D721Med (cell line): ENCODE measurements around the gene EEF1A2.

Source experiments
- DNase-seq: peaks from one replicate; pipeline ENCODE4 v3.0.0; 2011; ENCODE audit warnings: low spot score; ENCODE audit not compliant: insufficient read length
- FAIRE-seq: peaks from 2 replicates; lab custom pipeline; 2011; peaks lifted over from hg19 to GRCh38; lab: Jason Lieb, UNC
- TF ChIP-seq, protein P1 (sequence below): IDR thresholded peaks from 2 replicates; pipeline ENCODE4 v1.5.1; 2012; ENCODE audit warnings: mild to moderate bottlenecking, control low read depth; ENCODE audit not compliant: insufficient read depth; ENCODE audit errors: missing control alignments

Gene EEF1A2

DNA sequence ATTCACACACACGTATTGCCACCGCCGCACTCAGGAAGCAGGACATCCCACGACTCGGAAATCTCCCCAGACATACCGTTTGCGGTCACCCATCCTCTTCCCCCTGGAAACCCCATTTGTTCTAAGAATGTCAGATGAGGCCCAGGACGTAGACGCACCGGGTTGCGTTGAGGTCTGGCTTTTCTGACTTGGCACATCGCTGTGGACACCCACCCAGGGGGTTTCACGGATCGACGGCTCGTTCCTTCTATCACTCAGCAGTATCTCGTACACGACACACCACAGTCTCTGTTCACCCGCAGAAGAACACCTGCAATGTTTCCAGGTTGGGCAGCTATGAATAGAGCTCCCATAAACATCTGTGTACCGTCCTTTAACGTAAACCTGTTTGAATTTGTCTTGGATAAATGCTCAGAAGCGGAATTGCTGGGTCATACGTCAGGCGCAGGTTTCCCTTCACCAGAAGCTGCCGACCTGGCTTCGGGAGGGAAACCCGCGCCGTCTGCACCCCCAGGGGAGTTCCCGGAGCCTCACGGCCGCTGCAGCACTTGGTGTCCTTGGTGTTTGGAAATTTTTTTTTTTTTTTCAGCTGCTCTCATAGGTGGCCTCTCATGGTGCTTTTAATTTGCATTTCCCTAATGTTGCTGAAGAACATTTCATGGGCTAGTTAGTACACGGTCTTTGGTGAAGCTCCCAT is 9.3 kb upstream of the EEF1A2 start:
- TF ChIP-seq, protein P1, sequence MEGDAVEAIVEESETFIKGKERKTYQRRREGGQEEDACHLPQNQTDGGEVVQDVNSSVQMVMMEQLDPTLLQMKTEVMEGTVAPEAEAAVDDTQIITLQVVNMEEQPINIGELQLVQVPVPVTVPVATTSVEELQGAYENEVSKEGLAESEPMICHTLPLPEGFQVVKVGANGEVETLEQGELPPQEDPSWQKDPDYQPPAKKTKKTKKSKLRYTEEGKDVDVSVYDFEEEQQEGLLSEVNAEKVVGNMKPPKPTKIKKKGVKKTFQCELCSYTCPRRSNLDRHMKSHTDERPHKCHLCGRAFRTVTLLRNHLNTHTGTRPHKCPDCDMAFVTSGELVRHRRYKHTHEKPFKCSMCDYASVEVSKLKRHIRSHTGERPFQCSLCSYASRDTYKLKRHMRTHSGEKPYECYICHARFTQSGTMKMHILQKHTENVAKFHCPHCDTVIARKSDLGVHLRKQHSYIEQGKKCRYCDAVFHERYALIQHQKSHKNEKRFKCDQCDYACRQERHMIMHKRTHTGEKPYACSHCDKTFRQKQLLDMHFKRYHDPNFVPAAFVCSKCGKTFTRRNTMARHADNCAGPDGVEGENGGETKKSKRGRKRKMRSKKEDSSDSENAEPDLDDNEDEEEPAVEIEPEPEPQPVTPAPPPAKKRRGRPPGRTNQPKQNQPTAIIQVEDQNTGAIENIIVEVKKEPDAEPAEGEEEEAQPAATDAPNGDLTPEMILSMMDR, result no peak
- DNase-seq, result no peak
- no peak for FAIRE-seq

DNA sequence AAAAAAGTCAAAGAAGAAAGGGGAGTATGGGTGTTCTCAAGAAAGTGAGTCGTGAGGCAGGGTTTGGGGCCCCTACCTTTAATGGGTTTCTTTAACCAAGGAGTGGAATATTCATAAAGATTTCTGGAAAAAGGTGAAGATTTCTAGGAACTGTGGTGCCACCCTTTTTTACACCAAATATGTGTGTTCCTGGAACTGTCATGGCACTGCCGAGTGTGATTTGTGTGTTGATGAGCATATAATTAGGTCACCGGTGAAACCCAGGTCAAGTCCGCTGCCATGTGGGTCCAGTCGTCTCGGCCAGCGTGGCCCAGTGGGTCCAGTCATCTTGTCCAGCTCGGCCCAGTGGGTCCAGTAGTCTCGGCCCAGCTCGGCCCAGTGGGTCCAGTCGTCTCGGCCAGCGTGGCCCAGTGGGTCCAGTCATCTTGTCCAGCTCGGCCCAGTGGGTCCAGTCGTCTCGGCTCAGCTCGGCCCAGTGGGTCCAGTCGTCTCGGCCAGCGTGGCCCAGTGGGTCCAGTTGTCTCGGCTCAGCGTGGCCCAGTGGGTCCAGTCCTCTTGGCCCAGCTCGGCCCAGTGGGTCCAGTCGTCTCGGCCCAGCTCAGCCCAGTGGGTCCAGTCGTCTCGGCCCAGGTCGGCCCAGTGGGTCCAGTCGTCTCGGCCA is 8.3 kb upstream of the EEF1A2 start:
- TF ChIP-seq, protein P1, result no peak
- DNase-seq, result no peak
- no peak for FAIRE-seq

DNA sequence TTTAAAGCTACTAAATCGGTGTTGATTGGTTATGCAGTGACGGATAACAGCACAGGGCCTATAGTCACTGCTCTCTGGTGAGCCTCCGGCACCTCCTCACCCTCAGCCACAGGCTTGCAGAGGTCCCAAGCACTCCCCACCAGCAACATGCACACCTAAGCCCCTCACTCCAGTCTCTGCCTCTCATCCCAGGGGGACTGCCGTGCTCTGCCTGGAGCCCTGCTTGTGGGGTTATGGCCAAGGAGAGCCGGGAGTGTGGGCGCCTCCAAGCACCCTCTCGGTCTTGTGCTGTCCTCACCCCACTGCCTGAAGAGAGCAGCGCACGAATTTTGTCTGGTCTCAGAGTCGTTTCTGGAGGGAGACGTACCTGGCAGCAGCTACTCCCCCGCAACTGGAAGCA is 6.8 kb upstream of the EEF1A2 start:
- TF ChIP-seq, protein P1, result no peak
- DNase-seq (no peak), FAIRE-seq (no peak)

DNA sequence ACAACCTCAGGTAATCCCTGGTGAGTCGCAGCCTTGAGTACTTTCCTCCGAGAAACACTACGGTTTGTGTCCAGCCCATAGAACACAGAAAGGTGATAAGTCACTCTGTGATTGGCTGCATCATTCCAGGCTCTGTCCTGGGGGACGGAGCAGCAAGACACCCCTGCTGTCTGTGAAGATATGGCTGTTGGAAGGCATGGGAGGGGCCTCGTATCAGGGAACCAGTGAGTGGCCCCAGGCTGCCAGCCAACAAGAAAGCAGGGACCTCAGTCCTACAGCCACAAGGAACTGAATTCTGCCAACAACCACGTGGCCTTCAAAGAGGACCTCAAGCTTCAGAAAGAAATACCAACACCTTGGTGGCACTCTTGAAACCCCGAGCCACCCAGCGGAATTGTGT is 6.4 kb upstream of the EEF1A2 start:
- FAIRE-seq, result no peak
- TF ChIP-seq, protein P1, result no peak
- no peak for DNase-seq

DNA sequence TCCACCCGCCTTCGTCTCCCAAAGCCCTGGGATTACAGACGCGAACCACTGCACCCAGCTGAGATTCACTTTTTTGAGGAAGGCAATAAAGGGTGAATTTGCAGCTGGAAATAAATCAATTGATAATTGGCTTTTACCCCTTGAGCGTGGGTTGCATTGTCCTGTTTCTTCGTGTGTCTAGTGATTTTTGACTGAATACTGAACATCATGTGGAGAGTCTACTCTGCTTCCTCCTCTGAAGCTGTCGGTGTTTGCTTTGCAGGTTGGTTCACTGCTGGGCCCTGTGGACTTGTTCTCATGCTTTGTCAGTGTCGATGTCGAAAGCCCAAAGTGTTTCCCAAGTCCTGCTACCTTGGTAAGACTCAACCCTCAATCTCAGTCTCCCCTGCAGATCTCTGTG is 5.8 kb upstream of the EEF1A2 start:
- DNase-seq (no peak), FAIRE-seq (no peak)
- TF ChIP-seq, protein P1, result no peak

DNA sequence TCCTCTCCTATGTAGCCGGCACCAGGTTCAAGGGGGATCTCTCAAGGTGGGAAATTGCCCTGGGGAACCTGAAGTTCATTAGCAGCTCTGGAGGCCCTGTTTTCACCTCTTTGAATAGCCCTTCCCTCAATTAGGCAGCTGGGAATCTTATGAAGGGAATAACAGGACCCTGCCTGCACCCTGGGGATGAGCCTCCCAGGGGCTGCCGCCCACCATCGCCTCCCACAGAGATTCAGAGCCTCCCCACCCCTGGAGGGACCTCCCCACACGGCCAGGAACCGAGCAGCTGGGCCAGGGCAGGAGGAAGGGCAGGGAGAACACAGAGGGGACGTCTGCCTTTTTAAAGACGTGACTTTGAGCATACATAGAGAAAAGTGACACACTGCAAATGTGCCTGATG is 4.6 kb upstream of the EEF1A2 start:
- TF ChIP-seq, protein P1, result no peak
- FAIRE-seq (no peak), DNase-seq (no peak)

DNA sequence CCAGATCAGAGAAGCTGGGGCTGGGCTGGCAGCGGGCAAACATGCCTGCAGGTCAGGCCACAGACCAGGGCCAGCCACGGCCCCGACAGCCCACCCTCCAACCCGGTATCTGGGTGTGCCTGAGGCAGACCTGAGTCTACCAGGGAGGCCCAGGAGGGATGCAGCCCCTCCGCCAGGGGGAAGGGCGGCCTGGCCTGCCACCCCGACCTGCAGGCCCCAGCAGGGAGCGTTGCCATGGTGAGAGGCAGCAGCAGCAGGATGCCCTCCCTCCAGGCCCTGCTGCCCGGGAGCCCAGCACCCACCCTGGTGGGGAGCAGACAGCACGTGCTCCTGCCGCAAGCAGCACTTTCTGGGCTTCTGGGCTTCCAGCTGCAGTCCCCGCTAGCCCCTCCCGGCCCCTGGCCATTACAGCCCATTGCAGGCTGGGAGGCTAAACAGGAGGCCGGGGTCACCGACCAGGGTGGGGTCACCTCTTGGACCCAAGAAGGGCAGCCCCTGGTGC is 3.8 kb upstream of the EEF1A2 start:
- TF ChIP-seq, protein P1, result no peak
- FAIRE-seq (no peak), DNase-seq (no peak)
